K562 (cell line): Measurements from ENCODE around the gene TMEM108. TPM values are rescaled to one million over a fixed set of nuclear protein-coding genes. Genes with fewer than 3 reads are reported as not detected.
A peak's percentile ranks its signal among the peaks of the same experiment; 100 is the strongest.

Experiments used
- DMBX1 ChIP-seq: fragments of 250-450 bp; sonication (Bioruptor Pico); IDR thresholded peaks from 2 replicates; pipeline ENCODE4 v1.8.0; 2022; ENCODE audit warnings: inconsistent platforms, mild to moderate bottlenecking, moderate library complexity, borderline replicate concordance
- MITF ChIP-seq: IDR thresholded peaks from 2 replicates; pipeline ENCODE4 v1.6.1; 2014; ENCODE audit warnings: antibody characterized with exemption
- RAD21 ChIP-seq, 2 experiments: fragments of 250-450 bp in 1 of 2; fragments of 450-650 bp in 1 of 2; sonication (Bioruptor Pico) in 1 of 2; formaldehyde crosslinking in 1 of 2; IDR thresholded peaks in 1 of 2; conservative IDR thresholded peaks in 1 of 2; 2 replicates each; pipeline versions ENCODE4 v1.4.0 to v1.8.0; 2020 to 2022; ENCODE audit warnings: mild to moderate bottlenecking in 2 of 2, moderate library complexity in 1 of 2
- RBM14 ChIP-seq: fragments of 200-400 bp; formaldehyde crosslinking; IDR thresholded peaks from 2 replicates; pipeline ENCODE4 v1.6.1; 2018; ENCODE audit warnings: low read depth, mild to moderate bottlenecking, low read length, moderate library complexity, borderline replicate concordance; ENCODE audit not compliant: insufficient read depth
- REST ChIP-seq, 2 experiments: fragments of 450-650 bp; formaldehyde crosslinking in 1 of 2; IDR thresholded peaks; 2 replicates each; pipeline versions ENCODE4 v1.4.0 to v1.6.1; 2014 to 2020; ENCODE audit warnings: mild to moderate bottlenecking in 2 of 2, borderline replicate concordance in 1 of 2, low read depth in 1 of 2
- TRIM25 ChIP-seq: fragments of 450-650 bp; IDR thresholded peaks from 2 replicates; pipeline ENCODE4 v1.7.0; 2016; ENCODE audit warnings: borderline replicate concordance
- ZKSCAN3 ChIP-seq: fragments of 250-450 bp; sonication (Bioruptor Pico); IDR thresholded peaks from 2 replicates; pipeline ENCODE4 v1.4.0; 2020
- ZNF584 ChIP-seq: fragments of 200-800 bp; sonication (Bioruptor generic); IDR thresholded peaks from 2 replicates; pipeline ENCODE4 v1.6.1; 2016; ENCODE audit warnings: low read depth, mild to moderate bottlenecking, missing genetic modification characterization, missing compliant biosample characterization
- ZNF780A ChIP-seq: fragments of 250-450 bp; sonication (Bioruptor Pico); IDR thresholded peaks from 2 replicates; pipeline ENCODE4 v1.5.0; 2021; ENCODE audit warnings: mild to moderate bottlenecking
- polyA plus RNA-seq, 8 experiments: library from polyadenylated mRNA; depleted of rRNA in 4 of 8; stranded (reverse) in 5 of 8; unstranded in 3 of 8; fragments of >200 nt; fragmentation: Nextera tagmentation in 2 of 8; fragmentation: Illumina TruSeq in 1 of 8; extraction: Ambion mirVana in 2 of 8; extraction: Trizol in 1 of 8; gene quantifications; 2 replicates each; pipeline versions ENCODE4 v1.2.1 to v1.2.3, GENCODE V29; 2011 to 2014; ENCODE audit warnings: inconsistent platforms in 1 of 8, missing spikeins in 1 of 8
- total RNA-seq, 7 experiments: library from RNA; depleted of rRNA in 6 of 7; stranded (reverse); fragments of >200 nt in 6 of 7; fragmentation: Illumina TruSeq in 2 of 7; extraction: Trizol in 2 of 7; gene quantifications; 2 replicates each; pipeline versions ENCODE4 v1.2.1 to v1.2.3, GENCODE V29; 2011 to 2021; ENCODE audit warnings: low replicate concordance in 1 of 7
- TF ChIP-seq, protein P1 (sequence below), 3 experiments: IDR thresholded peaks in 2 of 3; conservative IDR thresholded peaks in 1 of 3; 2 replicates each; pipeline ENCODE4 v1.5.1; 2011 to 2012; ENCODE audit warnings: low read length in 3 of 3, mild to moderate bottlenecking in 3 of 3, control low read depth in 2 of 3, improper control_type of control experiment in 1 of 3, inconsistent platforms in 1 of 3, low read depth in 1 of 3, mixed read lengths in 1 of 3, moderate library complexity in 1 of 3; ENCODE audit not compliant: insufficient read depth in 2 of 3

Gene TMEM108
- total and polyA plus RNA-seq, 9 of the 15 experiments (the other 6 are each of a cell fraction or from before 2014, with no cell fraction given), result 0.65 to 11.1 (median 3.4) TPM

- TF ChIP-seq REST (IDR thresholded peaks at IDR 0.05; ENCODE audit: borderline replicate concordance) (peak; percentile 53), REST (CRISPR knock-in tag; IDR thresholded peaks at IDR 0.05; ENCODE audit: low read depth) (no peak), RBM14 (no peak), ZKSCAN3 (CRISPR knock-in tag) (no peak), RAD21 (CRISPR knock-in tag; conservative IDR thresholded peaks at IDR 0.05 in 1 of 2, IDR thresholded peaks at IDR 0.05 in 1 of 2) (peak; percentile 77), TRIM25 (no peak), ZNF584 (CRISPR knock-in tag) (no peak), DMBX1 (CRISPR knock-in tag) (no peak), ZNF780A (CRISPR knock-in tag) (no peak), MITF (no peak)
- TF ChIP-seq, protein P1, sequence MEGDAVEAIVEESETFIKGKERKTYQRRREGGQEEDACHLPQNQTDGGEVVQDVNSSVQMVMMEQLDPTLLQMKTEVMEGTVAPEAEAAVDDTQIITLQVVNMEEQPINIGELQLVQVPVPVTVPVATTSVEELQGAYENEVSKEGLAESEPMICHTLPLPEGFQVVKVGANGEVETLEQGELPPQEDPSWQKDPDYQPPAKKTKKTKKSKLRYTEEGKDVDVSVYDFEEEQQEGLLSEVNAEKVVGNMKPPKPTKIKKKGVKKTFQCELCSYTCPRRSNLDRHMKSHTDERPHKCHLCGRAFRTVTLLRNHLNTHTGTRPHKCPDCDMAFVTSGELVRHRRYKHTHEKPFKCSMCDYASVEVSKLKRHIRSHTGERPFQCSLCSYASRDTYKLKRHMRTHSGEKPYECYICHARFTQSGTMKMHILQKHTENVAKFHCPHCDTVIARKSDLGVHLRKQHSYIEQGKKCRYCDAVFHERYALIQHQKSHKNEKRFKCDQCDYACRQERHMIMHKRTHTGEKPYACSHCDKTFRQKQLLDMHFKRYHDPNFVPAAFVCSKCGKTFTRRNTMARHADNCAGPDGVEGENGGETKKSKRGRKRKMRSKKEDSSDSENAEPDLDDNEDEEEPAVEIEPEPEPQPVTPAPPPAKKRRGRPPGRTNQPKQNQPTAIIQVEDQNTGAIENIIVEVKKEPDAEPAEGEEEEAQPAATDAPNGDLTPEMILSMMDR (IDR thresholded peaks at IDR 0.05 in 2 of 3, conservative IDR thresholded peaks at IDR 0.05 in 1 of 3; ENCODE audit: insufficient read depth in 2 of 3, low read depth in 1 of 3, low read length in 3 of 3), result peak; percentile 65 to 70 (median 69)
These were observed 2.7 kb downstream of the TMEM108 start (continued) for GRCh38 chr3:133040696-133041523.
